PFSK-1 (cell line): Measurements from ENCODE around the gene SDF4.

ENCODE experiments used
- POLR2AphosphoS5 ChIP-seq: IDR thresholded peaks from 2 replicates; pipeline ENCODE4 v1.6.1; 2012; ENCODE audit warnings: low read depth, mild to moderate bottlenecking, control low read depth, low read length, moderate library complexity
- REST ChIP-seq, 2 experiments: IDR thresholded peaks; 2 replicates each; pipeline versions ENCODE4 v1.6.1 to v1.8.0; 2011 to 2012; ENCODE audit warnings: low read depth in 2 of 2, low read length in 2 of 2, control low read depth in 1 of 2, inconsistent platforms in 1 of 2, mild to moderate bottlenecking in 1 of 2, moderate library complexity in 1 of 2; ENCODE audit not compliant: insufficient read depth in 1 of 2
- SIN3A ChIP-seq: IDR thresholded peaks from 2 replicates; pipeline ENCODE4 v1.6.1; 2012; ENCODE audit warnings: mild to moderate bottlenecking, low read length, moderate library complexity, borderline replicate concordance; ENCODE audit not compliant: insufficient read depth

DNA sequence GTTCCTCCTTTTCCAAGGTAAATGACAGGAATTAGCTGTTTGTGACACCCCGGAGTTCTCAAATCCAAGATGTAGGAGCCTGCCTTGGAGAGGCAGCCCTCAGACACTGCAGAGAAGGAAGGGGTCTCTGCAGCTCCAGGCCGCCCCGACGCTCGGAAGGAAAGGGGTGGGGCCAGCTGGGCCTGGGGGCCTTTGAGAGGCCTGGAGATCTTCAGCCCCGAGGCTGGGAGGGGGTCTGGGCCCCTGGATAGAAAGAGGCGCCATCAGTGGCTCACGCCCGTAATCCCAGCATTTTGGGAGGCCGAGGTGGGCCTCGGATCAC, 24.3 kb downstream of the SDF4 start:
- no peak for TF ChIP-seq POLR2AphosphoS5
- TF ChIP-seq SIN3A, result no peak
- TF ChIP-seq REST (IDR thresholded peaks at IDR 0.05; ENCODE audit: insufficient read depth in 1 of 2, low read depth in 2 of 2, low read length in 2 of 2), result no peak
